T-helper 2 cell (primary cell): ENCODE measurements around the gene ZNF683.
A peak's percentile ranks its signal among the peaks of the same experiment; 100 is the strongest.

Experiments used
- DNase-seq, 5 experiments: peaks; one replicate each; pipeline versions ENCODE4 v3.0.0 to v3.0.0-alpha.2; 2012 to 2022

Gene ZNF683

GRCh38 chr1:26358411-26359384 lies 13.9 kb downstream of the ZNF683 start:
- peak; percentile 25 to 79 (median 69) for DNase-seq

GRCh38 chr1:26357121-26357602 lies 15.4 kb downstream of the ZNF683 start:
- DNase-seq = no peak

GRCh38 chr1:26356106-26356505 lies 16.4 kb downstream of the ZNF683 start:
- DNase-seq = no peak

GRCh38 chr1:26354972-26355371 lies 17.6 kb downstream of the ZNF683 start:
- no peak for DNase-seq

GRCh38 chr1:26353976-26354820 lies 18.4 kb downstream of the ZNF683 start, which contains the start of gene CRYBG2:
TSS of gene CRYBG2 (minus strand) at chr1:26354130. CDS start at chr1:26346657, 7,473 bp downstream.
- DNase-seq = no peak

- no peak for DNase-seq
These were observed 19.2 kb downstream of the ZNF683 start for GRCh38 chr1:26353210-26353859.

GRCh38 chr1:26352338-26352679 lies 20.2 kb downstream of the ZNF683 start:
- no peak for DNase-seq

- DNase-seq = no peak
These were observed 20.8 kb downstream of the ZNF683 start for GRCh38 chr1:26351590-26352337.

- no peak for DNase-seq
These were observed 21.6 kb downstream of the ZNF683 start for GRCh38 chr1:26350701-26351589.

- DNase-seq = no peak
These were observed 22.2 kb downstream of the ZNF683 start for GRCh38 chr1:26350343-26350700.

GRCh38 chr1:26349877-26350244 lies 22.7 kb downstream of the ZNF683 start:
- DNase-seq = no peak

GRCh38 chr1:26349188-26349876 lies 23.2 kb downstream of the ZNF683 start:
- DNase-seq = no peak

- DNase-seq = no peak
These were observed 26.1 kb downstream of the ZNF683 start for GRCh38 chr1:26346274-26347033.

- no peak for DNase-seq
These were observed 26.8 kb downstream of the ZNF683 start for GRCh38 chr1:26345718-26346117.

- no peak for DNase-seq
These were observed 28.2 kb downstream of the ZNF683 start for GRCh38 chr1:26344147-26344920.

- no peak for DNase-seq
These were observed 32.5 kb downstream of the ZNF683 start for GRCh38 chr1:26340047-26340481.

GRCh38 chr1:26338670-26339069 lies 33.9 kb downstream of the ZNF683 start:
- DNase-seq = no peak

- no peak for DNase-seq
These were observed 34.9 kb downstream of the ZNF683 start for GRCh38 chr1:26337625-26338024.

GRCh38 chr1:26337206-26337535 lies 35.4 kb downstream of the ZNF683 start:
- DNase-seq = no peak
